ENCODE data around the gene KMT2A. TPM values are rescaled to one million over a fixed set of nuclear protein-coding genes. Genes with fewer than 3 reads are reported as not detected.
"Not testable (repeated sequence)": the region's sequence is repeated elsewhere in the genome, so short reads cannot be mapped to it uniquely, and the experiment has no call there.

KMT2A gene
- total RNA-seq, 4 donors from 2014 or later, result 57.8 to 94.6 (median 63.6) TPM

GRCh38 chr11:118569670-118570069 is 133.4 kb downstream of the KMT2A start:
- intact Hi-C loops (cut with DNase I; ENCODE audit: low total_unique reads), result no loop called here
- 75 to 78% methylated on average over 2 of the region's 2 CpGs for WGBS, 2 donors
- no peak for DNase-seq (ENCODE audit: low spot score in 2 of 2)
- TF ChIP-seq CTCF (IDR thresholded peaks at IDR 0.05), result no peak
- no peak for TF ChIP-seq POLR2A (IDR thresholded peaks at IDR 0.05)
- no peak overlapping the region for H3K4me3 ChIP-seq (ENCODE audit: low read depth, poor library complexity, severe bottlenecking)

DNA sequence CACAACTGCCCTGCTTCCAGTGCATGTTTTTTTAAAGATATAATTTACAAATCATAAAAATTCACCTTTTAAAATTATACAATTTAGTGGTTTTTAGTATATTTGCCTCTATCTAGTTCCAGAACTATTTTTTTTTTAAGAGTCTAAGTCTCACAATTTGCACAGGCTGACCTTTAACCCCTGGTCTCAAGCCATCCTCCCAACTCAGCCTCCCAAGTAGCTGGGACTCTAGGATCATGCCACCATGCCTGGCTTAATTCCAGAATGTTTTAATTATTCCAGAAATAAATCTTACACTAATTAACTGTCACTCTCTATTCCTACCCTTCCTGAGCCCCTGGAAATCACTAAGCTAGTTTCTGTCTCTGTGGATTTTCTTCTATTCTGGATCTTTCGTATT is 134.5 kb downstream of the KMT2A start:
- DNase-seq (ENCODE audit: low spot score in 2 of 2), result no peak
- 100% methylated on average over 1 of the region's 1 CpG for WGBS, 2 donors
- no peak for TF ChIP-seq POLR2A (IDR thresholded peaks at IDR 0.05)
- TF ChIP-seq CTCF (IDR thresholded peaks at IDR 0.05), result no peak
- intact Hi-C loops (cut with DNase I; ENCODE audit: low total_unique reads), result no loop called here
- no peak overlapping the region for H3K4me3 ChIP-seq (ENCODE audit: low read depth, poor library complexity, severe bottlenecking)

DNA sequence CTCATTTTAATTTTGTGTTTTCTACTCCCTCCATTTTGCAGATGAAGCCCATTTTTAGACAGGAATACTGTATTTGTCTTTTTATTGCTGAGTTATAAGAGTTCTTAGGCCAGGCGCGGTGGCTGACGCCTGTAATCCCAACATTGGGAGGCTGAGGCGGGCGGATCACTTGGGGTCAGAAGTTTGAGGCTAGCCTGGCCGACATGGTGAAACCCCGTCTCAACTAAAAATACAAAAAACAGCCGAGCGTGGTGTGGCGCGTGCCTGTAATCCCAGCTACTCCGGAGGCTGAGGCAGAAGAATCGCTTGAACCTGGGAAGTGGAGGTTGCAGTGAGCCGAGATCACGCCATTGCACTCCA is 135.4 kb downstream of the KMT2A start:
- peak overlapping the region; percentile 98 for H3K4me3 ChIP-seq (ENCODE audit: low read depth, poor library complexity, severe bottlenecking)
- 5 to 15% methylated on average over 15 of the region's 15 CpGs for WGBS, 2 donors
- intact Hi-C loops (cut with DNase I; ENCODE audit: low total_unique reads); DNase-seq (ENCODE audit: low spot score in 2 of 2): not testable (repeated sequence)

DNA sequence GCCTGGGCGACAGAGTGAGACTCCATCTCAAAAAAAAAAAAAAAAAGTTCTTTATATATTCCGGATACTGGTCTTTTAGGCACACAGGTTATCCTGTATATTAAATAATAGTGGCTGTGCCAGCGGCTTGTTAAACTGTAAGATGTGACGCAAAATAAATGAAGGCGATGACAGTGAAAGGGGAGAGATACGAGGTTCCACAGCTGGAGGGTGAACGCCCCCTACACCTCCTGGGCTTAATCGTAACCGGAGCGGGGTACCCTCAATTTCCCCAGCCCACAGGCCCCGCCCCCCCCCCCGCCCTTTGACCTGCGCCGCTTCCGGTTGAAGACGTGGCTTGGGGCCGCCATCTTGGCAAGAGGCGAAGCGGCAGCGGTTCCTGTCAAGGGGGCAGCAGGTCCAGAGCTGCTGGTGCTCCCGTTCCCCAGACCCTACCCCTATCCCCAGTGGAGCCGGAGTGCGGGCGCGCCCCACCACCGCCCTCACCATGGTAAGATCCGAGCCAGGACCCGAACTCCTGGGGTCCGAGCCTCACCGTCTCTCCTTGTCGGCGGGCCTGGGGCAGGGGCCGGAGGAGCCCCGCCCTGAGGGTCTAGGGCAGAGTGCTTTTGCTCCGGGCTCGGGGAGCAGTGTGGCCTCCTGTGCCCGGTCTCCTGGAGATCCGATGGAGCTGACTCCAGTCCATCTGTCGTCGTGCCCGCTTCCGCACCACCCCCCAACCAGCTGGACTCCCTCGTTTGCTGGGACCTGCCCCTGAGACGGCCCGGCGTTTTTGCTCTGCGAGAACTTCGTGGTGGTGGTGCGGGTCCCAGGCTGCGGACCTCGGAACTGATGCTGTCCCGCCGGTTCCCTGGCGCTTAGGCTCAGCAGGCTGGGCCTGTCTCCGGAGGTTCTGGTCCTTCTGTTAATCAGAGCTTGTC is 136.0 kb downstream of the KMT2A start, which contains the start of gene ARCN1:
TSS of gene ARCN1 (plus strand) at position 349 of the 920 bp plus-strand sequence. CDS start at position 488, 139 bp downstream.
- TF ChIP-seq POLR2A (IDR thresholded peaks at IDR 0.05), result no peak
- no peak for TF ChIP-seq CTCF (IDR thresholded peaks at IDR 0.05)
- peak; percentile 69 to 95 for DNase-seq (ENCODE audit: low spot score in 2 of 2)
- peak within 1 kb of the TSS; percentile 98 for H3K4me3 ChIP-seq (ENCODE audit: low read depth, poor library complexity, severe bottlenecking)
- intact Hi-C loops (cut with DNase I; ENCODE audit: low total_unique reads), result no loop called here
- WGBS, 2 donors, result 0% methylated on average over 39 to 44 of the region's 55 CpGs

GRCh38 chr11:118572981-118573550 is 136.8 kb downstream of the KMT2A start:
- TF ChIP-seq CTCF (IDR thresholded peaks at IDR 0.05), result no peak
- TF ChIP-seq POLR2A (IDR thresholded peaks at IDR 0.05), result no peak
- 3 to 5% methylated on average over 10 of the region's 10 CpGs for WGBS, 2 donors
- peak overlapping the region; percentile 98 for H3K4me3 ChIP-seq (ENCODE audit: low read depth, poor library complexity, severe bottlenecking)
- DNase-seq (ENCODE audit: low spot score in 2 of 2), result no peak
- intact Hi-C loops (cut with DNase I; ENCODE audit: low total_unique reads), result no loop called here

DNA sequence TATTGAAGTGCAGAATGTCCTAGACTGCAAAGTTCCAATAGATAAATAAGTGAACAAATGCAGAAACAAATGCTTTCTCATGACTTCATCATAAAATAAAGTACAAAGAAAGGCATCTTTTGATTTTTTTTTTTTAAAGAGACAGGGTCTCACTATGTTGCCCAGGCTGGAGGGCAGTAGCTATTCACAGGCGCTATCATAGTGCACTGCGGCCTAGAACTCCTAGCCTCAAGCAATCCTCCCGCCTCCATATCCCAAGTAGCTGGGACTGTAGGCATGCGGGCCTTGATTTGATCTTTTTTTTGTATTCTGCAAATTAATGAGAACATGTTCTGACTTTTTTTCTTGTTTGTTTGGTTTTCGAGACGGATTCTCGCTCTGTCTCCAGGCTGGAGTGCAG is 138.3 kb downstream of the KMT2A start:
- H3K4me3 ChIP-seq (ENCODE audit: low read depth, poor library complexity, severe bottlenecking), result no peak overlapping the region
- TF ChIP-seq POLR2A (IDR thresholded peaks at IDR 0.05), result no peak

More for the DNA sequence above, 138.3 kb downstream of the KMT2A start:
- 75 to 77% methylated on average over 7 of the region's 7 CpGs for WGBS, 2 donors
- intact Hi-C loops (cut with DNase I; ENCODE audit: low total_unique reads), result no loop called here
- no peak for DNase-seq (ENCODE audit: low spot score in 2 of 2)

Other genes with a start within 250 kb of the KMT2A start
- gene JAML, start 211.5 kb upstream of the KMT2A start, total RNA-seq, result 1 to 10 TPM in 1 of 4 donors, under 1 TPM in 3; 0.42 to 3.0 (median 0.61) TPM
- gene MPZL3, start 184.1 kb upstream of the KMT2A start, total RNA-seq, result 100 to 1,000 TPM in 1 of 4 donors, 10 to 100 TPM in 3; 55.9 to 120 (median 91.2) TPM
- 10 to 100 TPM; 46.0 to 59.9 (median 53.5) TPM for gene MPZL2, start 172.2 kb upstream of the KMT2A start, total RNA-seq
- under 1 TPM in 3 of 4 donors, not detected in 1; 0.36 to 0.52 (median 0.46) TPM for gene CD3E, start 131.8 kb upstream of the KMT2A start, total RNA-seq
- gene CD3D, start 93.8 kb upstream of the KMT2A start, total RNA-seq, result 1 to 10 TPM in 1 of 4 donors, under 1 TPM in 2, not detected in 1; 0.44 to 5.8 (median 0.46) TPM
- under 1 TPM; 0.12 to 0.59 (median 0.37) TPM for gene CD3G, start 92.1 kb upstream of the KMT2A start, total RNA-seq
- 10 to 100 TPM; 40.3 to 46.1 (median 44.4) TPM for gene UBE4A, start 76.9 kb upstream of the KMT2A start, total RNA-seq
- gene ATP5MG, start 34.9 kb upstream of the KMT2A start, total RNA-seq, result 10 to 100 TPM; 26.7 to 83.6 (median 44.8) TPM
- gene TTC36, start 91.0 kb downstream of the KMT2A start, total RNA-seq, result under 1 TPM in 2 of 4 donors, not detected in 2; 0.27 to 0.42 TPM
- gene TMEM25, start 94.7 kb downstream of the KMT2A start, total RNA-seq, result 10 to 100 TPM; 18.8 to 22.8 (median 21.0) TPM
- 10 to 100 TPM; 14.7 to 20.1 (median 16.1) TPM for gene IFT46, start 129.4 kb downstream of the KMT2A start, total RNA-seq
- 10 to 100 TPM; 61.4 to 81.2 (median 70.7) TPM for gene ARCN1, start 135.9 kb downstream of the KMT2A start, total RNA-seq
- 10 to 100 TPM; 51.9 to 77.4 (median 70.2) TPM for gene PHLDB1, start 171.1 kb downstream of the KMT2A start, total RNA-seq
- not detected for gene TREH, start 243.2 kb downstream of the KMT2A start, total RNA-seq